H9 (cell line): ENCODE data around the gene PKDCC. TPM values are rescaled to one million over a fixed set of nuclear protein-coding genes. Genes with fewer than 3 reads are reported as not detected.

Experiments used
- DNase-seq: peaks from one replicate; pipeline ENCODE4 v3.0.0-alpha.2; 2017
- H2AFZ ChIP-seq: one replicate; pipeline ENCODE4 v1.6.1; 2013; ENCODE audit warnings: mild to moderate bottlenecking, low read length, control low read depth, moderate library complexity
- H2AK5ac ChIP-seq: 2 replicates; pipeline ENCODE4 v1.6.1; 2013; ENCODE audit warnings: low read length, control low read depth, mixed read lengths; ENCODE audit not compliant: insufficient read length
- H2BK120ac ChIP-seq: one replicate; pipeline ENCODE4 v1.6.1; 2013; ENCODE audit warnings: low read depth, mild to moderate bottlenecking, low read length, control low read depth, inconsistent platforms; ENCODE audit not compliant: poor library complexity, severe bottlenecking
- H2BK12ac ChIP-seq: 2 replicates; pipeline ENCODE4 v1.6.1; 2013; ENCODE audit warnings: low read length, control low read depth, mixed read lengths, low read depth; ENCODE audit not compliant: insufficient read length
- H2BK15ac ChIP-seq: 2 replicates; pipeline ENCODE4 v1.6.1; 2013; ENCODE audit warnings: low read depth, low read length, control low read depth
- H2BK20ac ChIP-seq: one replicate; pipeline ENCODE4 v1.6.1; 2013; ENCODE audit warnings: low read depth, mild to moderate bottlenecking, low read length, control low read depth, inconsistent platforms; ENCODE audit not compliant: poor library complexity, severe bottlenecking
- H2BK5ac ChIP-seq: 2 replicates; pipeline ENCODE4 v1.6.1; 2013; ENCODE audit warnings: low read length, control low read depth, mixed read lengths; ENCODE audit not compliant: insufficient read length
- H3K14ac ChIP-seq: 2 replicates; pipeline ENCODE4 v1.6.1; 2013; ENCODE audit warnings: low read length, control low read depth; ENCODE audit not compliant: insufficient read depth
- H3K18ac ChIP-seq: 2 replicates; pipeline ENCODE4 v1.6.1; 2013; ENCODE audit warnings: low read depth, mild to moderate bottlenecking, mixed read lengths, low read length, control low read depth; ENCODE audit not compliant: insufficient read length
- H3K23ac ChIP-seq: 2 replicates; pipeline ENCODE4 v1.6.1; 2013; ENCODE audit warnings: low read length, control low read depth, mixed read lengths, low read depth; ENCODE audit not compliant: insufficient read length
- H3K23me2 ChIP-seq: 2 replicates; pipeline ENCODE4 v1.6.1; 2013; ENCODE audit warnings: low read depth, mild to moderate bottlenecking, mixed read lengths, low read length, control low read depth; ENCODE audit not compliant: insufficient read length, poor library complexity, severe bottlenecking
- H3K27ac ChIP-seq: 2 replicates; pipeline ENCODE4 v1.5.1; 2013; ENCODE audit warnings: low read length, control low read depth, mixed read lengths, low read depth; ENCODE audit not compliant: insufficient read length
- H3K27me3 ChIP-seq: 2 replicates; pipeline ENCODE4 v1.6.1; 2013; ENCODE audit warnings: low read length, control low read depth, inconsistent platforms; ENCODE audit not compliant: insufficient read depth
- H3K4ac ChIP-seq: 2 replicates; pipeline ENCODE4 v1.6.1; 2013; ENCODE audit warnings: low read depth, mild to moderate bottlenecking, control low read depth, inconsistent platforms, low read length, moderate library complexity
- H3K4me1 ChIP-seq: 2 replicates; pipeline ENCODE4 v1.6.1; 2013; ENCODE audit warnings: low read length, control low read depth, inconsistent platforms; ENCODE audit not compliant: insufficient read depth
- H3K4me2 ChIP-seq: 2 replicates; pipeline ENCODE4 v1.6.1; 2013; ENCODE audit warnings: low read length, control low read depth, mixed read lengths; ENCODE audit not compliant: insufficient read length, insufficient read depth
- H3K56ac ChIP-seq: 2 replicates; pipeline ENCODE4 v1.6.1; 2013; ENCODE audit warnings: low read depth, mild to moderate bottlenecking, mixed read lengths, low read length, control low read depth; ENCODE audit not compliant: insufficient read length
- H3K79me1 ChIP-seq: 2 replicates; pipeline ENCODE4 v1.6.1; 2013; ENCODE audit warnings: low read depth, mild to moderate bottlenecking, moderate library complexity, low read length, control low read depth, inconsistent platforms; ENCODE audit not compliant: insufficient read depth, poor library complexity, severe bottlenecking
- H3K79me2 ChIP-seq: 2 replicates; pipeline ENCODE4 v1.6.1; 2013; ENCODE audit warnings: low read length, control low read depth, inconsistent platforms; ENCODE audit not compliant: insufficient read depth
- H3K9ac ChIP-seq: 2 replicates; pipeline ENCODE4 v1.6.1; 2013; ENCODE audit warnings: low read length, control low read depth, mixed read lengths; ENCODE audit not compliant: insufficient read length; ENCODE audit errors: extremely low read depth
- H3K9me3 ChIP-seq: one replicate; pipeline ENCODE4 v1.6.1; 2013; ENCODE audit warnings: low read depth, low read length, inconsistent platforms; ENCODE audit not compliant: control insufficient read depth
- H3T11ph ChIP-seq: one replicate; pipeline ENCODE4 v1.6.1; 2013; ENCODE audit warnings: mild to moderate bottlenecking, low read length, control low read depth, inconsistent platforms
- H4K20me1 ChIP-seq: one replicate; pipeline ENCODE4 v1.6.1; 2013; ENCODE audit not compliant: control insufficient read depth, insufficient read length, insufficient read depth
- H4K5ac ChIP-seq: 2 replicates; pipeline ENCODE4 v1.6.1; 2013; ENCODE audit warnings: low read depth, mild to moderate bottlenecking, mixed read lengths, low read length, control low read depth; ENCODE audit not compliant: insufficient read length
- H4K8ac ChIP-seq: replicated peaks from 2 replicates; pipeline ENCODE4 v1.6.1; 2013; ENCODE audit warnings: low read length, control low read depth, mixed read lengths, low read depth; ENCODE audit not compliant: insufficient read length
- H4K91ac ChIP-seq: 2 replicates; pipeline ENCODE4 v1.6.1; 2013; ENCODE audit warnings: low read depth, mild to moderate bottlenecking, moderate library complexity, mixed read lengths, low read length, control low read depth; ENCODE audit not compliant: insufficient read length
- H3K27ac Mint-ChIP-seq, 3 experiments: 2 replicates in 2 of 3; 3 replicates in 1 of 3; pipeline ENCODE4 v1.8.0; 2020 to 2021; ENCODE audit warnings: mixed read lengths in 3 of 3, mild to moderate bottlenecking in 1 of 3, moderate library complexity in 1 of 3
- H3K27me3 Mint-ChIP-seq: 2 replicates; pipeline ENCODE4 v1.8.0; 2021; ENCODE audit warnings: low read depth, mild to moderate bottlenecking, moderate library complexity, mixed read lengths
- H3K36me3 Mint-ChIP-seq, 3 experiments: 2 replicates in 2 of 3; 3 replicates in 1 of 3; pipeline ENCODE4 v1.8.0; 2020 to 2021; ENCODE audit warnings: low read depth in 3 of 3, mixed read lengths in 3 of 3; ENCODE audit not compliant: insufficient read depth in 1 of 3
- H3K4me1 Mint-ChIP-seq, 2 experiments: 2 replicates each; pipeline ENCODE4 v1.8.0; 2020; ENCODE audit warnings: mixed read lengths in 2 of 2
- H3K4me3 Mint-ChIP-seq, 2 experiments: 2 replicates in 1 of 2; 3 replicates in 1 of 2; pipeline ENCODE4 v1.8.0; 2020 to 2021; ENCODE audit warnings: mild to moderate bottlenecking in 2 of 2, mixed read lengths in 2 of 2, moderate library complexity in 1 of 2
- H3K9me3 Mint-ChIP-seq, 2 experiments: 2 replicates in 1 of 2; 3 replicates in 1 of 2; pipeline ENCODE4 v1.8.0; 2020; ENCODE audit warnings: mild to moderate bottlenecking in 2 of 2, mixed read lengths in 2 of 2, moderate library complexity in 1 of 2
- WGBS: extraction: QIAGEN DNeasy Blood & Tissue Kit; methylation state at CpG from one replicate; pipeline ENCODE4 v1.1.7; 2013; ENCODE audit warnings: missing lambda C conversion rate, low lambda C conversion rate, mixed read lengths; ENCODE audit not compliant: insufficient read length; ENCODE audit errors: extremely low coverage; 5-methylcytosine and 5-hydroxymethylcytosine counted together
- total RNA-seq: library from RNA; stranded (reverse); gene quantifications from 2 replicates; pipeline ENCODE4 v1.2.1, GENCODE V29; 2021
- TF ChIP-seq, protein P1 (sequence below): fragments of 200-600 bp; sonication (generic); conservative IDR thresholded peaks from 3 replicates; pipeline ENCODE4 v1.8.0; 2021; ENCODE audit warnings: antibody characterized with exemption, mild to moderate bottlenecking

The PKDCC gene
- total RNA-seq, 1 experiment from 2014 or later, result 134 TPM

GRCh38 chr2:42041377-42042127 is 6.3 kb upstream of the PKDCC start:
- Histone ChIP-seq H3K9me3 (no peaks in the 10 kb centered on the region), H3K23ac (no peak overlapping the region), H3K14ac (no peak overlapping the region), H3K9ac (no peak overlapping the region), H3K4me2 (no peak overlapping the region), H2BK5ac (no peak overlapping the region), H3K79me2 (no peaks in the 10 kb centered on the region), H4K20me1 (no peaks in the 10 kb centered on the region), H2BK15ac (no peak overlapping the region), H4K5ac (no peak overlapping the region), H3T11ph (no peak overlapping the region), H3K56ac (no peak overlapping the region), H2BK12ac (no peak overlapping the region), H3K4me1 (peaks cover 3% of the 10 kb centered on the region; the same call in 1 of the 2 replicates), H2AK5ac (no peak overlapping the region), H4K8ac (no peak overlapping the region), H3K23me2 (no peaks in the 10 kb centered on the region), H3K27ac (no peak overlapping the region), H3K18ac (no peak overlapping the region), H3K79me1 (no peaks in the 10 kb centered on the region), H2BK20ac (no peak overlapping the region), H2AFZ (no peak overlapping the region), H3K4ac (no peak overlapping the region), H4K91ac (no peak overlapping the region), H3K27me3 (no peaks in the 10 kb centered on the region), H2BK120ac (no peak overlapping the region)
- H3K27me3 Mint-ChIP-seq, result peaks cover 5% of the 10 kb centered on the region
- no CpG with 5 or more reads among the region's 7 CpGs for WGBS
- H3K36me3 Mint-ChIP-seq, result peaks cover 0 to 5% (median 0%) of the 10 kb centered on the region in 3 experiments; a peak in 2 of 7 replicates
- H3K9me3 Mint-ChIP-seq, result no peaks in the 10 kb centered on the region; a peak in 1 of 5 replicates
- TF ChIP-seq, protein P1, sequence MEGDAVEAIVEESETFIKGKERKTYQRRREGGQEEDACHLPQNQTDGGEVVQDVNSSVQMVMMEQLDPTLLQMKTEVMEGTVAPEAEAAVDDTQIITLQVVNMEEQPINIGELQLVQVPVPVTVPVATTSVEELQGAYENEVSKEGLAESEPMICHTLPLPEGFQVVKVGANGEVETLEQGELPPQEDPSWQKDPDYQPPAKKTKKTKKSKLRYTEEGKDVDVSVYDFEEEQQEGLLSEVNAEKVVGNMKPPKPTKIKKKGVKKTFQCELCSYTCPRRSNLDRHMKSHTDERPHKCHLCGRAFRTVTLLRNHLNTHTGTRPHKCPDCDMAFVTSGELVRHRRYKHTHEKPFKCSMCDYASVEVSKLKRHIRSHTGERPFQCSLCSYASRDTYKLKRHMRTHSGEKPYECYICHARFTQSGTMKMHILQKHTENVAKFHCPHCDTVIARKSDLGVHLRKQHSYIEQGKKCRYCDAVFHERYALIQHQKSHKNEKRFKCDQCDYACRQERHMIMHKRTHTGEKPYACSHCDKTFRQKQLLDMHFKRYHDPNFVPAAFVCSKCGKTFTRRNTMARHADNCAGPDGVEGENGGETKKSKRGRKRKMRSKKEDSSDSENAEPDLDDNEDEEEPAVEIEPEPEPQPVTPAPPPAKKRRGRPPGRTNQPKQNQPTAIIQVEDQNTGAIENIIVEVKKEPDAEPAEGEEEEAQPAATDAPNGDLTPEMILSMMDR, result peak; percentile 55
- no peak overlapping the region for H3K4me3 Mint-ChIP-seq
- peak overlapping the region in 1 of 3 experiments; percentile 21; a peak in 1 of 7 replicates for H3K27ac Mint-ChIP-seq
- DNase-seq, result no peak
- peaks cover 49 to 54% of the 10 kb centered on the region in 2 experiments for H3K4me1 Mint-ChIP-seq
